NCI-H2196 (cell line): ENCODE results near the gene LDLRAD3.
"Not testable (repeated sequence)": the region's sequence is repeated elsewhere in the genome, so short reads cannot be mapped to it uniquely, and the experiment has no call there.

Experiments used
- DNase-seq: peaks from one replicate; lab custom pipeline; 2025; ENCODE audit not compliant: unreplicated experiment; lab: John Stamatoyannopoulos, UW

The LDLRAD3 gene

GRCh38 chr11:36041988-36042611, 98.2 kb downstream of the LDLRAD3 start:
- no peak for DNase-seq

- DNase-seq = no peak
Measured at GRCh38 chr11:36044636-36045035, 100.8 kb downstream of the LDLRAD3 start.

- DNase-seq = not testable (repeated sequence)
Measured at GRCh38 chr11:36045945-36046344, 102.1 kb downstream of the LDLRAD3 start.

- DNase-seq = no peak
Measured at GRCh38 chr11:36046932-36047331, 103.1 kb downstream of the LDLRAD3 start.

GRCh38 chr11:36047344-36047743, 103.5 kb downstream of the LDLRAD3 start:
- no peak for DNase-seq

GRCh38 chr11:36048496-36049247, 104.8 kb downstream of the LDLRAD3 start:
- DNase-seq = no peak

- no peak for DNase-seq
Measured at GRCh38 chr11:36051235-36052144, 107.6 kb downstream of the LDLRAD3 start.

GRCh38 chr11:36053281-36053680, 109.4 kb downstream of the LDLRAD3 start:
- DNase-seq = no peak

GRCh38 chr11:36053862-36054261, 110.0 kb downstream of the LDLRAD3 start:
- no peak for DNase-seq

GRCh38 chr11:36054628-36055027, 110.8 kb downstream of the LDLRAD3 start:
- no peak for DNase-seq

- DNase-seq = no peak
Measured at GRCh38 chr11:36056160-36056751, 112.4 kb downstream of the LDLRAD3 start.

- no peak for DNase-seq
Measured at GRCh38 chr11:36057379-36058042, 113.6 kb downstream of the LDLRAD3 start.

GRCh38 chr11:36059660-36060059, 115.8 kb downstream of the LDLRAD3 start:
- no peak for DNase-seq

- no peak for DNase-seq
Measured at GRCh38 chr11:36060926-36061325, 117.1 kb downstream of the LDLRAD3 start.

- no peak for DNase-seq
Measured at GRCh38 chr11:36061471-36061870, 117.6 kb downstream of the LDLRAD3 start.

GRCh38 chr11:36062796-36063365, 119.0 kb downstream of the LDLRAD3 start:
- no peak for DNase-seq

- no peak for DNase-seq
Measured at GRCh38 chr11:36065436-36065835, 121.6 kb downstream of the LDLRAD3 start.

- no peak for DNase-seq
Measured at GRCh38 chr11:36066891-36067290, 123.0 kb downstream of the LDLRAD3 start.

- no peak for DNase-seq
Measured at GRCh38 chr11:36069576-36070212, 125.8 kb downstream of the LDLRAD3 start.
